OCI-LY3 (cell line): ENCODE results near the gene CELF2.

Experiments
- H2AFZ ChIP-seq: fragments of 200-600, 300-600 bp; shearing (Covaris generic); 2 replicates; pipeline ENCODE4 v1.6.0; 2014; ENCODE audit warnings: antibody characterized with exemption, low read depth, low read length
- H3K27ac ChIP-seq: fragments of 200-600, 300-600 bp; sonication (generic); 2 replicates; pipeline ENCODE4 v1.5.1; 2014; ENCODE audit warnings: mild to moderate bottlenecking, low read length, moderate library complexity, mixed read lengths
- H3K27me3 ChIP-seq: fragments of 200-600, 300-600 bp; sonication (generic); 2 replicates; pipeline ENCODE4 v1.6.1; 2014; ENCODE audit warnings: low read depth, low read length, mixed read lengths
- H3K36me3 ChIP-seq: fragments of 200-600, 300-600 bp; sonication (generic); replicated peaks from 2 replicates; pipeline ENCODE3; 2014; ENCODE audit warnings: low read depth, low read length, mixed read lengths
- H3K4me1 ChIP-seq: fragments of 300-600, 200-600 bp; sonication (generic); 2 replicates; pipeline ENCODE4 v1.6.1; 2014; ENCODE audit warnings: low read length, mixed read lengths
- H3K4me2 ChIP-seq: fragments of 200-600, 300-600 bp; sonication (generic); 2 replicates; pipeline ENCODE4 v1.6.1; 2014; ENCODE audit warnings: low read length, mixed read lengths
- H3K4me3 ChIP-seq: fragments of 300-600, 200-600 bp; sonication (generic); 2 replicates; pipeline ENCODE4 v1.5.1; 2014; ENCODE audit warnings: antibody characterized with exemption, mild to moderate bottlenecking, low read length, moderate library complexity
- H3K79me2 ChIP-seq: fragments of 300-600, 200-600 bp; shearing (Covaris generic); 2 replicates; pipeline ENCODE4 v1.6.1; 2014; ENCODE audit warnings: mild to moderate bottlenecking, low read length, mixed read lengths
- H3K9ac ChIP-seq: fragments of 300-600, 200-600 bp; shearing (Covaris generic); 2 replicates; pipeline ENCODE4 v1.6.0; 2014; ENCODE audit warnings: mild to moderate bottlenecking, low read length, moderate library complexity
- H3K9me3 ChIP-seq: fragments of 200-600, 300-600 bp; shearing (Covaris generic); 2 replicates; pipeline ENCODE4 v1.6.1; 2014; ENCODE audit warnings: low read length, mixed read lengths; ENCODE audit not compliant: insufficient read depth
- H4K20me1 ChIP-seq: fragments of 200-600, 300-600 bp; sonication (generic); 2 replicates; pipeline ENCODE4 v1.6.1; 2016; ENCODE audit warnings: low read length, mixed read lengths; ENCODE audit not compliant: insufficient read depth
- CTCF ChIP-seq: fragments of 200-600, 300-600 bp; sonication (generic); IDR thresholded peaks from 2 replicates; pipeline ENCODE4 v1.5.1; 2014; ENCODE audit warnings: antibody characterized with exemption, low read length, low read depth
- EZH2phosphoT487 ChIP-seq: fragments of 200-600 bp; shearing (Covaris generic); IDR thresholded peaks from 2 replicates; pipeline ENCODE4 v1.6.1; 2018; ENCODE audit warnings: antibody characterized with exemption, mixed run types, low read depth

Gene CELF2

GRCh38 chr10:11057018-11057417 lies 39.3 kb downstream of the CELF2 start:
- no peak overlapping the region for H2AFZ ChIP-seq
- H3K79me2 ChIP-seq: no peaks in the 10 kb centered on the region
- H3K9ac ChIP-seq: no peak overlapping the region
- no peak overlapping the region for H3K4me3 ChIP-seq
- H3K4me2 ChIP-seq: no peak overlapping the region
- H4K20me1 ChIP-seq: no peaks in the 10 kb centered on the region
- H3K4me1 ChIP-seq: no peaks in the 10 kb centered on the region
- TF ChIP-seq EZH2phosphoT487 (no peak), CTCF (no peak)
- H3K9me3 ChIP-seq: no peaks in the 10 kb centered on the region
- no peaks in the 10 kb centered on the region for H3K36me3 ChIP-seq
- H3K27me3 ChIP-seq: no peaks in the 10 kb centered on the region; the same call in 1 of the 2 replicates
- no peak overlapping the region for H3K27ac ChIP-seq

- TF ChIP-seq EZH2phosphoT487: no peak
- no peak for TF ChIP-seq CTCF
- Histone ChIP-seq H3K4me1 (no peaks in the 10 kb centered on the region), H3K79me2 (no peaks in the 10 kb centered on the region), H3K27ac (no peak overlapping the region), H3K4me3 (no peak overlapping the region), H2AFZ (no peak overlapping the region), H3K36me3 (no peaks in the 10 kb centered on the region), H3K27me3 (no peaks in the 10 kb centered on the region; the same call in 1 of the 2 replicates), H3K4me2 (no peak overlapping the region), H3K9ac (no peak overlapping the region), H3K9me3 (no peaks in the 10 kb centered on the region), H4K20me1 (no peaks in the 10 kb centered on the region)
Observed at GRCh38 chr10:11057448-11057847, 39.8 kb downstream of the CELF2 start.

- no peak for TF ChIP-seq EZH2phosphoT487
- no peak for TF ChIP-seq CTCF
- H3K9me3 ChIP-seq: no peaks in the 10 kb centered on the region
Observed at GRCh38 chr10:11057994-11058393, 40.3 kb downstream of the CELF2 start.

GRCh38 chr10:11058965-11059364 lies 41.3 kb downstream of the CELF2 start:
- Histone ChIP-seq H3K9me3 (no peaks in the 10 kb centered on the region), H3K4me3 (no peak overlapping the region), H3K9ac (no peak overlapping the region), H3K36me3 (no peaks in the 10 kb centered on the region), H3K4me1 (no peaks in the 10 kb centered on the region), H3K79me2 (no peaks in the 10 kb centered on the region), H3K27ac (no peak overlapping the region), H3K4me2 (no peak overlapping the region), H3K27me3 (no peaks in the 10 kb centered on the region; the same call in 1 of the 2 replicates), H2AFZ (no peak overlapping the region), H4K20me1 (no peaks in the 10 kb centered on the region)
- TF ChIP-seq EZH2phosphoT487 (no peak), CTCF (no peak)

More at GRCh38 chr10:11057994-11058393, 40.3 kb downstream of the CELF2 start:
- Histone ChIP-seq H3K27ac (no peak overlapping the region), H3K9ac (no peak overlapping the region), H3K79me2 (no peaks in the 10 kb centered on the region), H3K4me1 (no peaks in the 10 kb centered on the region), H2AFZ (no peak overlapping the region), H3K4me2 (no peak overlapping the region), H3K27me3 (no peaks in the 10 kb centered on the region; the same call in 1 of the 2 replicates), H3K4me3 (no peak overlapping the region), H4K20me1 (no peaks in the 10 kb centered on the region), H3K36me3 (no peaks in the 10 kb centered on the region)
